GM19395 (cell line): Measurements from ENCODE around the gene TSHZ2.

ENCODE experiments used
- ATAC-seq: cut with Tn5 transposase; IDR thresholded peaks from one replicate; pipeline ENCODE4 v1.9.1; 2021; ENCODE audit warnings: mild to moderate bottlenecking, moderate library complexity; ENCODE audit not compliant: unreplicated experiment

TSHZ2 gene

GRCh38 chr20:53157443-53158408 lies 185.6 kb downstream of the TSHZ2 start:
- ATAC-seq = peak; percentile 76

GRCh38 chr20:53159160-53159559 lies 187.0 kb downstream of the TSHZ2 start:
- ATAC-seq = no peak

GRCh38 chr20:53161073-53161472 lies 188.9 kb downstream of the TSHZ2 start:
- ATAC-seq = no peak

GRCh38 chr20:53161473-53161872 lies 189.3 kb downstream of the TSHZ2 start:
- ATAC-seq = no peak

GRCh38 chr20:53162251-53162835 lies 190.2 kb downstream of the TSHZ2 start:
- ATAC-seq = no peak

- ATAC-seq = no peak
These were observed 191.3 kb downstream of the TSHZ2 start for GRCh38 chr20:53163486-53163885.

GRCh38 chr20:53164072-53164471 lies 191.9 kb downstream of the TSHZ2 start:
- no peak for ATAC-seq

- ATAC-seq = no peak
These were observed 193.3 kb downstream of the TSHZ2 start for GRCh38 chr20:53165452-53165851.

GRCh38 chr20:53168491-53168890 lies 196.3 kb downstream of the TSHZ2 start:
- ATAC-seq = no peak

GRCh38 chr20:53170196-53170595 lies 198.0 kb downstream of the TSHZ2 start:
- no peak for ATAC-seq

- ATAC-seq = no peak
These were observed 198.9 kb downstream of the TSHZ2 start for GRCh38 chr20:53171065-53171464.

- ATAC-seq = no peak
These were observed 202.3 kb downstream of the TSHZ2 start for GRCh38 chr20:53174454-53174853.

GRCh38 chr20:53175135-53175780 lies 203.1 kb downstream of the TSHZ2 start:
- ATAC-seq = no peak

GRCh38 chr20:53176134-53176533 lies 204.0 kb downstream of the TSHZ2 start:
- ATAC-seq = no peak

GRCh38 chr20:53177687-53178086 lies 205.5 kb downstream of the TSHZ2 start:
- no peak for ATAC-seq

- no peak for ATAC-seq
These were observed 207.6 kb downstream of the TSHZ2 start for GRCh38 chr20:53179749-53180148.

- no peak for ATAC-seq
These were observed 208.8 kb downstream of the TSHZ2 start for GRCh38 chr20:53180928-53181362.

- ATAC-seq = no peak
These were observed 209.8 kb downstream of the TSHZ2 start for GRCh38 chr20:53181866-53182376.

GRCh38 chr20:53183181-53183580 lies 211.0 kb downstream of the TSHZ2 start:
- ATAC-seq = no peak

GRCh38 chr20:53186635-53187034 lies 214.5 kb downstream of the TSHZ2 start:
- ATAC-seq = no peak

GRCh38 chr20:53187392-53188068 lies 215.4 kb downstream of the TSHZ2 start:
- ATAC-seq = no peak
